CD8-positive, alpha-beta memory T cell (primary cell): ENCODE results near the gene HAUS6. TPM values are rescaled to one million over a fixed set of nuclear protein-coding genes. Genes with fewer than 3 reads are reported as not detected.

Experiments used
- CTCF ChIA-PET: fragments of 350-600 bp; sonication (Branson Sonifier 250); formaldehyde crosslinking; loops from one replicate; lab custom pipeline; 2021; ENCODE audit warnings: antibody characterized with exemption; lab: Charles Lee
- POLR2A ChIA-PET: fragments of 350-600 bp; sonication (Branson Sonifier 250); formaldehyde crosslinking; loops from one replicate; lab custom pipeline; 2021; ENCODE audit warnings: antibody characterized with exemption; lab: Charles Lee
- DNase-seq, 5 donors: peaks; one replicate each; pipeline versions ENCODE4 v3.0.0 to v3.0.0-alpha.2; 2020 to 2022; ENCODE audit warnings: mixed read lengths in 1 of 5
- H3K27ac ChIP-seq: one replicate; pipeline ENCODE4 v1.7.0; 2013; ENCODE audit warnings: low read depth, mild to moderate bottlenecking, low read length, moderate library complexity
- H3K27me3 ChIP-seq: 2 replicates; pipeline ENCODE4 v1.7.0; 2013; ENCODE audit warnings: low read length, mild to moderate bottlenecking; ENCODE audit not compliant: insufficient read depth, poor library complexity, severe bottlenecking
- H3K36me3 ChIP-seq: 2 replicates; pipeline ENCODE4 v1.7.0; 2013; ENCODE audit warnings: mild to moderate bottlenecking, low read length, moderate library complexity; ENCODE audit not compliant: insufficient read depth
- H3K4me1 ChIP-seq: 2 replicates; pipeline ENCODE4 v1.7.0; 2013; ENCODE audit warnings: mild to moderate bottlenecking, low read length, moderate library complexity; ENCODE audit not compliant: insufficient read depth
- H3K4me3 ChIP-seq: 2 replicates; pipeline ENCODE4 v1.7.0; 2013; ENCODE audit warnings: mild to moderate bottlenecking, low read length
- H3K9me3 ChIP-seq: 2 replicates; pipeline ENCODE4 v1.7.0; 2013; ENCODE audit warnings: mild to moderate bottlenecking, low read length
- H3K27ac Mint-ChIP-seq, 8 donors: one replicate each; pipeline ENCODE4 v1.8.0; 2020 to 2021; ENCODE audit warnings: mixed read lengths in 8 of 8, mild to moderate bottlenecking in 6 of 8, inconsistent platforms in 3 of 8, moderate library complexity in 3 of 8
- H3K27me3 Mint-ChIP-seq, 2 donors: one replicate each; pipeline ENCODE4 v1.8.0; 2020 to 2021; ENCODE audit warnings: mixed read lengths in 2 of 2, mild to moderate bottlenecking in 1 of 2, moderate library complexity in 1 of 2
- H3K36me3 Mint-ChIP-seq, 3 donors: one replicate each; pipeline ENCODE4 v1.8.0; 2020 to 2021; ENCODE audit warnings: mixed read lengths in 3 of 3, inconsistent platforms in 1 of 3, mild to moderate bottlenecking in 1 of 3
- H3K4me1 Mint-ChIP-seq, 3 donors: one replicate each; pipeline ENCODE4 v1.8.0; 2020 to 2021; ENCODE audit warnings: mixed read lengths in 3 of 3, inconsistent platforms in 1 of 3, mild to moderate bottlenecking in 1 of 3
- H3K4me3 Mint-ChIP-seq, 7 donors: one replicate each; pipeline ENCODE4 v1.8.0; 2020 to 2021; ENCODE audit warnings: mixed read lengths in 7 of 7, mild to moderate bottlenecking in 6 of 7, moderate library complexity in 4 of 7, inconsistent platforms in 2 of 7
- H3K9me3 Mint-ChIP-seq, 5 donors: one replicate each; pipeline ENCODE4 v1.8.0; 2020 to 2022; ENCODE audit warnings: mixed read lengths in 5 of 5, mild to moderate bottlenecking in 3 of 5, moderate library complexity in 2 of 5, inconsistent platforms in 1 of 5
- polyA plus RNA-seq: library from polyadenylated mRNA; unstranded; fragments of 300-500 nt; fragmentation: Illumina TruSeq; gene quantifications from one replicate; pipeline ENCODE4 v1.2.3, GENCODE V29; 2021
- total RNA-seq, 2 experiments: library from RNA; stranded (reverse); gene quantifications; one replicate each; pipeline ENCODE4 v1.2.3, GENCODE V29; 2021

HAUS6 gene
- total and polyA plus RNA-seq, 3 experiments from 2014 or later: 6.2 to 36.3 (median 32.1) TPM

GRCh38 chr9:19138084-19138483 lies 35.4 kb upstream of the HAUS6 start:
- H3K27me3 Mint-ChIP-seq: no peaks in the 10 kb centered on the region
- no peak for DNase-seq
- peaks cover 0 to 6% (median 0%) of the 10 kb centered on the region in 3 donors for H3K36me3 Mint-ChIP-seq
- Histone ChIP-seq H3K36me3 (no peaks in the 10 kb centered on the region), H3K27ac (no peak overlapping the region), H3K4me1 (no peaks in the 10 kb centered on the region), H3K9me3 (no peaks in the 10 kb centered on the region), H3K27me3 (no peaks in the 10 kb centered on the region), H3K4me3 (no peak overlapping the region)
- H3K27ac Mint-ChIP-seq: peak overlapping the region in 1 of 8 donors; percentile 38
- CTCF ChIA-PET: no interaction called here
- H3K4me1 Mint-ChIP-seq: no peaks in the 10 kb centered on the region
- no peaks in the 10 kb centered on the region for H3K9me3 Mint-ChIP-seq
- no peak overlapping the region for H3K4me3 Mint-ChIP-seq
- POLR2A ChIA-PET: no interaction called here

- no peak overlapping the region for H3K27ac ChIP-seq
- no peaks in the 10 kb centered on the region for H3K4me1 ChIP-seq
- H3K27me3 ChIP-seq: no peaks in the 10 kb centered on the region
- H3K27me3 Mint-ChIP-seq: no peaks in the 10 kb centered on the region
- H3K4me3 Mint-ChIP-seq: no peak overlapping the region
- no peaks in the 10 kb centered on the region for H3K4me1 Mint-ChIP-seq
- peaks cover 0 to 3% (median 0%) of the 10 kb centered on the region in 3 donors for H3K36me3 Mint-ChIP-seq
- POLR2A ChIA-PET: no interaction called here
- no peak overlapping the region for H3K4me3 ChIP-seq
- H3K27ac Mint-ChIP-seq: peak overlapping the region in 1 of 8 donors; percentile 46
- DNase-seq: no peak
- no peaks in the 10 kb centered on the region for H3K36me3 ChIP-seq
- no peaks in the 10 kb centered on the region for H3K9me3 Mint-ChIP-seq
- H3K9me3 ChIP-seq: no peaks in the 10 kb centered on the region
- CTCF ChIA-PET: interaction anchor here (0.8 kb wide), 1 partner anchor 37 kb away, joined by 3 read pairs; no protein-coding TSS in a partner anchor
Observed at GRCh38 chr9:19137282-19137681, 34.6 kb upstream of the HAUS6 start.

- no peak for DNase-seq
- CTCF ChIA-PET: interaction anchor here (1.0 to 1.3 kb wide), 2 partner anchors 87 to 329 kb away, joined by 3 to 4 read pairs; partner anchors contain the start of gene RRAGA
- POLR2A ChIA-PET: no interaction called here
- Mint-ChIP-seq H3K9me3 (no peaks in the 10 kb centered on the region), H3K27ac (no peak overlapping the region), H3K4me3 (no peak overlapping the region), H3K4me1 (no peaks in the 10 kb centered on the region), H3K36me3 (peaks cover 0 to 3% (median 0%) of the 10 kb centered on the region in 3 donors), H3K27me3 (no peaks in the 10 kb centered on the region)
- H3K27me3 ChIP-seq: no peaks in the 10 kb centered on the region
- H3K9me3 ChIP-seq: no peaks in the 10 kb centered on the region
- H3K4me3 ChIP-seq: no peak overlapping the region
- no peaks in the 10 kb centered on the region for H3K36me3 ChIP-seq
- no peaks in the 10 kb centered on the region for H3K4me1 ChIP-seq
- H3K27ac ChIP-seq: no peak overlapping the region
Observed at GRCh38 chr9:19136129-19136528, 33.4 kb upstream of the HAUS6 start.

GRCh38 chr9:19133549-19134345 lies 31.0 kb upstream of the HAUS6 start:
- H3K4me3 Mint-ChIP-seq: peak overlapping the region in 2 of 7 donors; percentile 9 to 48
- Histone ChIP-seq H3K27ac (no peak overlapping the region), H3K27me3 (no peaks in the 10 kb centered on the region), H3K4me3 (no peak overlapping the region), H3K9me3 (no peaks in the 10 kb centered on the region), H3K36me3 (no peaks in the 10 kb centered on the region), H3K4me1 (peaks cover 9% of the 10 kb centered on the region)
- no peak for DNase-seq
- H3K27ac Mint-ChIP-seq: no peak overlapping the region
- H3K4me1 Mint-ChIP-seq: peaks cover 11 to 13% (median 13%) of the 10 kb centered on the region in 3 donors
- no peaks in the 10 kb centered on the region for H3K27me3 Mint-ChIP-seq
- no peaks in the 10 kb centered on the region for H3K36me3 Mint-ChIP-seq
- no peaks in the 10 kb centered on the region for H3K9me3 Mint-ChIP-seq
- ChIA-PET CTCF (interaction anchor here (0.9 to 1.2 kb wide), 3 partner anchors 21 to 331 kb away, joined by 4 to 5 read pairs (median 4); no protein-coding TSS in a partner anchor), POLR2A (no interaction called here)

- peaks cover 25 to 40% (median 35%) of the 10 kb centered on the region in 3 donors for H3K4me1 Mint-ChIP-seq
- H3K27me3 Mint-ChIP-seq: no peaks in the 10 kb centered on the region
- Histone ChIP-seq H3K4me3 (no peak overlapping the region), H3K27ac (no peak overlapping the region), H3K27me3 (no peaks in the 10 kb centered on the region), H3K4me1 (peaks cover 20% of the 10 kb centered on the region), H3K36me3 (no peaks in the 10 kb centered on the region), H3K9me3 (no peaks in the 10 kb centered on the region)
- H3K36me3 Mint-ChIP-seq: peaks cover 0 to 14% (median 0%) of the 10 kb centered on the region in 3 donors
- no peak for DNase-seq
- CTCF ChIA-PET: interaction anchor here (3.1 kb wide), 1 partner anchor 44 kb away, joined by 12 read pairs; no protein-coding TSS in a partner anchor
- H3K9me3 Mint-ChIP-seq: no peaks in the 10 kb centered on the region
- H3K4me3 Mint-ChIP-seq: peak overlapping the region in 1 of 7 donors; percentile 98
- peak overlapping the region in 5 of 8 donors; percentile 1 to 99 (median 51) for H3K27ac Mint-ChIP-seq
- POLR2A ChIA-PET: no interaction called here
Observed at GRCh38 chr9:19130436-19130835, 27.7 kb upstream of the HAUS6 start.

GRCh38 chr9:19127871-19128500 lies 25.3 kb upstream of the HAUS6 start:
- Histone ChIP-seq H3K36me3 (peaks cover 5% of the 10 kb centered on the region), H3K9me3 (no peaks in the 10 kb centered on the region), H3K27me3 (no peaks in the 10 kb centered on the region), H3K27ac (peak overlapping the region; percentile 96), H3K4me1 (peaks cover 44% of the 10 kb centered on the region), H3K4me3 (peak overlapping the region; percentile 57)
- POLR2A ChIA-PET: interaction anchor here (1.0 to 1.6 kb wide), 4 partner anchors 46 to 252 kb away, joined by 3 to 5 read pairs (median 4); partner anchors contain the start of genes DENND4C, RPS6 and RRAGA
- peaks cover 42 to 64% (median 60%) of the 10 kb centered on the region in 3 donors for H3K4me1 Mint-ChIP-seq
- peak; percentile 3 to 52 (median 25) for DNase-seq
- peaks cover 3 to 28% (median 4%) of the 10 kb centered on the region in 3 donors for H3K36me3 Mint-ChIP-seq
- no peaks in the 10 kb centered on the region for H3K9me3 Mint-ChIP-seq
- CTCF ChIA-PET: interaction anchor here (0.6 to 3.1 kb wide), 6 partner anchors 13 to 79 kb away, joined by 3 to 12 read pairs (median 4); partner anchors contain the start of gene RRAGA
- peak overlapping the region; percentile 87 to 99 (median 96) for H3K27ac Mint-ChIP-seq
- H3K4me3 Mint-ChIP-seq: peak overlapping the region; percentile 92 to 98 (median 95)
- no peaks in the 10 kb centered on the region for H3K27me3 Mint-ChIP-seq

- Histone ChIP-seq H3K27ac (peak overlapping the region; percentile 21), H3K4me3 (peak overlapping the region; percentile 28), H3K36me3 (peaks cover 26% of the 10 kb centered on the region), H3K27me3 (no peaks in the 10 kb centered on the region), H3K9me3 (no peaks in the 10 kb centered on the region), H3K4me1 (peaks cover 40% of the 10 kb centered on the region)
- H3K4me1 Mint-ChIP-seq: peaks cover 39 to 65% (median 64%) of the 10 kb centered on the region in 3 donors
- CTCF ChIA-PET: no interaction called here
- H3K27me3 Mint-ChIP-seq: no peaks in the 10 kb centered on the region
- H3K27ac Mint-ChIP-seq: peak overlapping the region; percentile 53 to 99 (median 79)
- H3K9me3 Mint-ChIP-seq: no peaks in the 10 kb centered on the region
- POLR2A ChIA-PET: no interaction called here
- peaks cover 12 to 62% (median 22%) of the 10 kb centered on the region in 3 donors for H3K36me3 Mint-ChIP-seq
- H3K4me3 Mint-ChIP-seq: peak overlapping the region; percentile 18 to 98 (median 92)
- DNase-seq: no peak
Observed at GRCh38 chr9:19124430-19124793, 21.7 kb upstream of the HAUS6 start.
